ENCODE results near the gene MRPL48. TPM values are rescaled to one million over a fixed set of nuclear protein-coding genes. Genes with fewer than 3 reads are reported as not detected.

The MRPL48 gene
- total RNA-seq, 1 donor from 2014 or later: 26.5 TPM

GRCh38 chr11:73839123-73839457 lies 51.4 kb downstream of the MRPL48 start:
- Histone ChIP-seq H3K9me3 (no peaks in the 10 kb centered on the region), H3K27me3 (ENCODE audit: low read depth) (no peaks in the 10 kb centered on the region), H3K4me1 (no peaks in the 10 kb centered on the region), H3K4me3 (no peak overlapping the region), H3K27ac (no peak overlapping the region), H3K36me3 (peaks cover 23% of the 10 kb centered on the region)
- DNase-seq (no peak), ATAC-seq (no peak)
- TF ChIP-seq CTCF (IDR thresholded peaks at IDR 0.05): no peak
- intact Hi-C loops (cut with DNase I): no loop called here

- intact Hi-C loops (cut with DNase I): no loop called here
- no peak for DNase-seq
- H3K4me3 ChIP-seq: no peak overlapping the region
- no peak for TF ChIP-seq CTCF (IDR thresholded peaks at IDR 0.05)
- no peaks in the 10 kb centered on the region for H3K4me1 ChIP-seq
- H3K9me3 ChIP-seq: no peaks in the 10 kb centered on the region
- no peaks in the 10 kb centered on the region for H3K27me3 ChIP-seq (ENCODE audit: low read depth)
- peaks cover 18% of the 10 kb centered on the region for H3K36me3 ChIP-seq
- no peak overlapping the region for H3K27ac ChIP-seq
- ATAC-seq: no peak
These were observed 63.5 kb downstream of the MRPL48 start for GRCh38 chr11:73851046-73851764.

- H3K27me3 ChIP-seq (ENCODE audit: low read depth): no peaks in the 10 kb centered on the region
- no peaks in the 10 kb centered on the region for H3K4me1 ChIP-seq
- ATAC-seq: no peak
- H3K4me3 ChIP-seq: no peak overlapping the region
- H3K27ac ChIP-seq: no peak overlapping the region
- no peaks in the 10 kb centered on the region for H3K9me3 ChIP-seq
- intact Hi-C loops (cut with DNase I): no loop called here
- no peak for DNase-seq
- TF ChIP-seq CTCF (IDR thresholded peaks at IDR 0.05): no peak
- peaks cover 18% of the 10 kb centered on the region for H3K36me3 ChIP-seq
These were observed 64.4 kb downstream of the MRPL48 start for GRCh38 chr11:73852049-73852448.

DNA sequence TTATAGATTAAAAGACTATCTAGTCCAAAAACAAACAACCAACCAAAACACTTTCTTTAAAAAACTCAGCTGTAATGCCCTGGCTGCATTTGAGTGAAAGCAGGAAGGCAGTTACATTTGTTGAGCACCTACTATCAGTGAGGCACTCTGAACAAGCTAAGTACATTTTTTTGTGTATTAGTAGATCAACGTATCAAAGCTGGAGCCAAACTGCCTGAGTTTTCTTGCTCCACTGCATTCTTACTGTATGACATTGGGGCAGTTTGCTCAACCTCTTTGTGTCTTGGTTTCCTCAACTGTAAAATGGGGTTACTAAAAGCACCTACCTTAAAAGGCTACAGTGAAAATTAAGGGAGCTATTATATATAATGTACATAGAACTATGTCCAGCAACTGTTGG lies 67.0 kb downstream of the MRPL48 start:
- no peaks in the 10 kb centered on the region for H3K27me3 ChIP-seq (ENCODE audit: low read depth)
- DNase-seq (no peak), ATAC-seq (no peak)
- no peaks in the 10 kb centered on the region for H3K4me1 ChIP-seq
- H3K27ac ChIP-seq: no peak overlapping the region
- no peak overlapping the region for H3K4me3 ChIP-seq
- no peaks in the 10 kb centered on the region for H3K9me3 ChIP-seq
- no peak for TF ChIP-seq CTCF (IDR thresholded peaks at IDR 0.05)
- intact Hi-C loops (cut with DNase I): no loop called here
- H3K36me3 ChIP-seq: peaks cover 13% of the 10 kb centered on the region

- intact Hi-C loops (cut with DNase I): no loop called here
- H3K36me3 ChIP-seq: peaks cover 27% of the 10 kb centered on the region
- H3K4me3 ChIP-seq: no peak overlapping the region
- no peaks in the 10 kb centered on the region for H3K4me1 ChIP-seq
- no peaks in the 10 kb centered on the region for H3K27me3 ChIP-seq (ENCODE audit: low read depth)
- H3K9me3 ChIP-seq: no peaks in the 10 kb centered on the region
- no peak overlapping the region for H3K27ac ChIP-seq
- ATAC-seq: no peak
- no peak for DNase-seq
- TF ChIP-seq CTCF (IDR thresholded peaks at IDR 0.05): no peak
These were observed 68.4 kb downstream of the MRPL48 start for GRCh38 chr11:73856031-73856567.

Measured in lower lobe of right lung (tissue), 2 donors.